Measurements from ENCODE around the gene PSMD10.

DNA sequence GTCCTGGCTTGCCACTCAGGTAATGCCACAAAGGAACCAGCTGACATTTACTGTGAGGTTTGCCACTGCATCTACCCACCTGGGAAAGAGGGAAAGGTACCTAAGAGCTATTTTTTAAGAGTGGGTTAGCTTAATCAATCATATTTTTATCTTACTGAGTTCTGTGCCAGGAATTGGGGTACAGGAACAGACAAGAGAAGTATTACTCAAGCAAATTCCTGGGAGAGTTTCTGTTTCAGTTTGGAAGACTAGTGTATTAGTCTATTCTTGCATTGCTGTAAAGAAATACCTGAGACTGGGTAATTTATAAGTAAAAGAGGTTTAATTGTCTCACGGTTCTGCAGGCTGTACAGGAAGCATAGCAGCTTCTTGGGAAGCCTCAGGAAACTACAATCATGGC lies 23.2 kb downstream of the PSMD10 start:
- TF ChIP-seq GATA2 (IDR thresholded peaks at IDR 0.05; ENCODE audit: low read depth, low read length) (no peak), GATA3 (IDR thresholded peaks at IDR 0.05; ENCODE audit: low read depth, low read length) (no peak)
